ENCODE measurements around the gene CDYL2.

Gene CDYL2

DNA sequence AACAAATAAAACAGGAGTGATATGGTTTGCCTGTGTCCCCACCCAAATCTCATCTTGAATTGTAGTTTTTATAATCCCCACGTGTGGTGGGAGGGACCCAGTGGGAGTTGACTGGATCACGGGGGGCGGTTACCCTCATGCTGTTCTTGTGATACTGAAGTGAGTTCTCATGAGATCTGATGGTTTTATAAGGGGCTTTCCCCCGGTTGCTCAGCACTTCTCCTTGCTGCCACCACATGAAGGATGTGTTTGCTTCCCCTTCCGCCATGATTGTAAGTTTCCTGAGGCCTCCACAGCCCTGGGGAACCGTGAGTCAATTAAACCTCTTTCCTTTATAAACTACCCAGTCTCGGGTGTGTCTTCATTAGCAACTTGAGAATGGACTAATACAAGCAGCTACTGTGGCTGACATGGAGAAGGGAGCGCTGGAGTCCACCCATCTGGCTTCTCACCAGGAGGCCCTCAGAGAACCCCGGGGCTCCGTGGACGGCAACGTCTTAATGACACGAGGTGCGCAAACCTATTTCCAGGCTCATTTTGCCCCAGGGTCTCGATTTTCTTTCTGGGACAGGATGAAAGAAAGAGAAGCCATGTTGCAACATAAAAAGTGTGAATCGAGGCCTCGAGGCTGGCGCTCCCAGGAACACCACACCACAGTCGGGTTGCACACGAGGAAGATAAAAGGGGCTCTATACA lies 134.1 kb downstream of the CDYL2 start:
- H3K4me2 ChIP-seq (ENCODE audit: low read length) = 0 out of 2 replicates have a peak overlapping the region, but pooled peaks have one; percentile 6
- peaks cover 41% of the 10 kb centered on the region for H3K4me1 ChIP-seq (ENCODE audit: control insufficient read depth, low read length)
- no peaks in the 10 kb centered on the region for H3K9me3 ChIP-seq (ENCODE audit: control insufficient read depth, insufficient read depth, low read length)
- H4K20me1 ChIP-seq (ENCODE audit: control insufficient read depth, insufficient read depth, low read depth, low read length) = no peaks in the 10 kb centered on the region
- H3K27ac ChIP-seq (ENCODE audit: low read depth, low read length) = no peak overlapping the region
- no peaks in the 10 kb centered on the region for H3K36me3 ChIP-seq (ENCODE audit: control insufficient read depth, low read length)
- H3F3A ChIP-seq (ENCODE audit: control insufficient read depth, insufficient read depth) = peaks cover 6% of the 10 kb centered on the region; the same call in 1 of the 2 replicates
- H3K4me3 ChIP-seq (ENCODE audit: low read length) = no peak overlapping the region
- H3K79me2 ChIP-seq (ENCODE audit: control insufficient read depth, low read length) = no peaks in the 10 kb centered on the region
- H3K9me2 ChIP-seq (replicated peaks; ENCODE audit: control insufficient read depth, low read length) = no peaks in the 10 kb centered on the region
- 0 out of 2 replicates have a peak, but pooled peaks cover 3% of the 10 kb centered on the region for H3K27me3 ChIP-seq (ENCODE audit: control insufficient read depth, low read length)
- TF ChIP-seq EZH2phosphoT487 (IDR thresholded peaks at IDR 0.05; ENCODE audit: borderline replicate concordance, low read length) = no peak
- TF ChIP-seq, protein P1, sequence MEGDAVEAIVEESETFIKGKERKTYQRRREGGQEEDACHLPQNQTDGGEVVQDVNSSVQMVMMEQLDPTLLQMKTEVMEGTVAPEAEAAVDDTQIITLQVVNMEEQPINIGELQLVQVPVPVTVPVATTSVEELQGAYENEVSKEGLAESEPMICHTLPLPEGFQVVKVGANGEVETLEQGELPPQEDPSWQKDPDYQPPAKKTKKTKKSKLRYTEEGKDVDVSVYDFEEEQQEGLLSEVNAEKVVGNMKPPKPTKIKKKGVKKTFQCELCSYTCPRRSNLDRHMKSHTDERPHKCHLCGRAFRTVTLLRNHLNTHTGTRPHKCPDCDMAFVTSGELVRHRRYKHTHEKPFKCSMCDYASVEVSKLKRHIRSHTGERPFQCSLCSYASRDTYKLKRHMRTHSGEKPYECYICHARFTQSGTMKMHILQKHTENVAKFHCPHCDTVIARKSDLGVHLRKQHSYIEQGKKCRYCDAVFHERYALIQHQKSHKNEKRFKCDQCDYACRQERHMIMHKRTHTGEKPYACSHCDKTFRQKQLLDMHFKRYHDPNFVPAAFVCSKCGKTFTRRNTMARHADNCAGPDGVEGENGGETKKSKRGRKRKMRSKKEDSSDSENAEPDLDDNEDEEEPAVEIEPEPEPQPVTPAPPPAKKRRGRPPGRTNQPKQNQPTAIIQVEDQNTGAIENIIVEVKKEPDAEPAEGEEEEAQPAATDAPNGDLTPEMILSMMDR (IDR thresholded peaks at IDR 0.05; ENCODE audit: low read depth, low read length, poor library complexity, severe bottlenecking) = no peak

DNA sequence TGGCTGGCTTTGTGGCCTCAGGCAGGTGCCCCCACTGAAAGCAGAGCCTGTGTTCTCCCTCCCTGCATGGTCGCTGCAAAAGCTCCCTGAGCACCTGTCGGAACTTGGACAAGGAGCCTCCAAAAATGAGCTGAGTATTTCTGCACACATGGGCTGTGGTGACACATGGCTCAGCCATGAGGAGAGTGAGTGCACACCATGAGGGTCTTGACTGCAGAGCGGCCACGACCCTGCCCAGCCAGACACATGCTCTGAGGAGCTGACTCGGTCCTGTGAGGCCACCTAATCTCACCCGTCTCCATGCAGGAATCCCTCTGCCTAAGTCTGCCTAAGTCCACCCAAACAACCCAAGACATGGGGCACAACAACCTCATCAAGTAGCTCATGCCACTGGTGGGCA lies 134.7 kb downstream of the CDYL2 start:
- no peaks in the 10 kb centered on the region for H4K20me1 ChIP-seq (ENCODE audit: control insufficient read depth, insufficient read depth, low read depth, low read length)
- H3K27me3 ChIP-seq (ENCODE audit: control insufficient read depth, low read length) = 0 out of 2 replicates have a peak, but pooled peaks cover 3% of the 10 kb centered on the region
- H3K79me2 ChIP-seq (ENCODE audit: control insufficient read depth, low read length) = no peaks in the 10 kb centered on the region
- peaks cover 37% of the 10 kb centered on the region for H3K4me1 ChIP-seq (ENCODE audit: control insufficient read depth, low read length)
- no peak overlapping the region for H3K4me2 ChIP-seq (ENCODE audit: low read length)
- no peaks in the 10 kb centered on the region for H3K36me3 ChIP-seq (ENCODE audit: control insufficient read depth, low read length)
- H3F3A ChIP-seq (ENCODE audit: control insufficient read depth, insufficient read depth) = peaks cover 6% of the 10 kb centered on the region; the same call in 1 of the 2 replicates
- H3K9me3 ChIP-seq (ENCODE audit: control insufficient read depth, insufficient read depth, low read length) = no peaks in the 10 kb centered on the region
- no peak overlapping the region for H3K27ac ChIP-seq (ENCODE audit: low read depth, low read length)
- no peak overlapping the region for H3K4me3 ChIP-seq (ENCODE audit: low read length)
- no peak for TF ChIP-seq EZH2phosphoT487 (IDR thresholded peaks at IDR 0.05; ENCODE audit: borderline replicate concordance, low read length)
- TF ChIP-seq, protein P1 (IDR thresholded peaks at IDR 0.05; ENCODE audit: low read depth, low read length, poor library complexity, severe bottlenecking) = no peak
- no peaks in the 10 kb centered on the region for H3K9me2 ChIP-seq (replicated peaks; ENCODE audit: control insufficient read depth, low read length)

DNA sequence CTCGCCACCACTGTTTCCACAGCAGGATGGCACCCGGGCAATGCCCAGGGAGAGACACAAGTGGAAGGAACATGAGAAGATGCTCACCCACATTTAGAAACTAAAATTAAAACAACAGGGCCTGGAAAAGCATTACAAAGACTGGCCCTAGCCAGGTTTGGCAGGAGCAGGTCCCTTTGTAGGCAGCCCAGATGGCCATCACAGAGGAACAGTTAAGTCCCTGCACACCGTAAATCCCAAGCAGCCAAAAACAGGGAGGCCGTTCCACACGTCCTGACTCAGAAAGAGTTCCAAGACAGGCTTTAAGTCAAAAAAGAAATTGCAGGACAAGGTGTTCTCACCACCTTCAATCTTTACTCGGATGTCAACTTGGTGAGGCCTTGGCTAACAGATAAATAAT lies 136.5 kb downstream of the CDYL2 start:
- H3K4me1 ChIP-seq (ENCODE audit: control insufficient read depth, low read length) = peaks cover 33% of the 10 kb centered on the region
- TF ChIP-seq, protein P1 (IDR thresholded peaks at IDR 0.05; ENCODE audit: low read depth, low read length, poor library complexity, severe bottlenecking) = no peak
- TF ChIP-seq EZH2phosphoT487 (IDR thresholded peaks at IDR 0.05; ENCODE audit: borderline replicate concordance, low read length) = no peak
- H3K27ac ChIP-seq (ENCODE audit: low read depth, low read length) = no peak overlapping the region

More for the DNA sequence above, 136.5 kb downstream of the CDYL2 start:
- Histone ChIP-seq H4K20me1 (ENCODE audit: control insufficient read depth, insufficient read depth, low read depth, low read length) (no peaks in the 10 kb centered on the region), H3K4me2 (ENCODE audit: low read length) (no peak overlapping the region), H3K27me3 (ENCODE audit: control insufficient read depth, low read length) (no peaks in the 10 kb centered on the region), H3K9me3 (ENCODE audit: control insufficient read depth, insufficient read depth, low read length) (no peaks in the 10 kb centered on the region), H3K36me3 (ENCODE audit: control insufficient read depth, low read length) (no peaks in the 10 kb centered on the region), H3K79me2 (ENCODE audit: control insufficient read depth, low read length) (no peaks in the 10 kb centered on the region), H3K9me2 (replicated peaks; ENCODE audit: control insufficient read depth, low read length) (no peaks in the 10 kb centered on the region), H3K4me3 (ENCODE audit: low read length) (no peak overlapping the region), H3F3A (ENCODE audit: control insufficient read depth, insufficient read depth) (peaks cover 6% of the 10 kb centered on the region; the same call in 1 of the 2 replicates)

All from DOHH2 (cell line).